ENCODE measurements around the gene PAX6. TPM values are rescaled to one million over a fixed set of nuclear protein-coding genes. Genes with fewer than 3 reads are reported as not detected.

The PAX6 gene
- total RNA-seq, 4 donors from 2014 or later: 0.13 to 2.7 (median 0.67) TPM; not detected in 1

DNA sequence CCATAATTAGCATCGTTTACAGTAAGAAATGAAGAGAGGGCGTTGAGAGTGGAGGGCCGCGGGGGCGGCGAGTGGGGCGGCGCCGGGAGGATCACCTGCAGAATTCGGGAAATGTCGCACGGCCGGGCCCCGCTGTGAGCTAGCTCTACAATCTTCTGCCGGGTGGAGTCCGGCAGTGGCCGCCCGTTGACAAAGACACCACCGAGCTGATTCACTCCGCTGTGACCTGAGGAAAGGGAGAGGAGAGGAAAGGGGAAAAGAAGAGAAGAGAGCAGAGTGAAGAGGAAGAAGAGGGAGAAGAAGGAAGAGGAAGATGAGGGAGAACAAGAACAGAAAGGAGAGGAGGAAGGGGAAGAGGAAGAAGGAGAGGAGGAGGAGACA lies 8.5 kb downstream of the PAX6 start:
- intact Hi-C loops (cut with DNase I; ENCODE audit: low total_unique reads): no loop called here
- peak in 1 of 2 donors; percentile 81 for DNase-seq (ENCODE audit: low spot score in 2 of 2)
- no peak overlapping the region for H3K4me3 ChIP-seq (ENCODE audit: low read depth, poor library complexity, severe bottlenecking)
- WGBS, 2 donors: 17 to 18% methylated on average over 20 of the region's 20 CpGs
- TF ChIP-seq CTCF (IDR thresholded peaks at IDR 0.05): no peak
- TF ChIP-seq POLR2A (IDR thresholded peaks at IDR 0.05): no peak

- WGBS, 2 donors: 22 to 24% methylated on average over 6 of the region's 6 CpGs
- intact Hi-C loops (cut with DNase I; ENCODE audit: low total_unique reads): no loop called here
Measured at GRCh38 chr11:31802000-31802551, 9.0 kb downstream of the PAX6 start.

DNA sequence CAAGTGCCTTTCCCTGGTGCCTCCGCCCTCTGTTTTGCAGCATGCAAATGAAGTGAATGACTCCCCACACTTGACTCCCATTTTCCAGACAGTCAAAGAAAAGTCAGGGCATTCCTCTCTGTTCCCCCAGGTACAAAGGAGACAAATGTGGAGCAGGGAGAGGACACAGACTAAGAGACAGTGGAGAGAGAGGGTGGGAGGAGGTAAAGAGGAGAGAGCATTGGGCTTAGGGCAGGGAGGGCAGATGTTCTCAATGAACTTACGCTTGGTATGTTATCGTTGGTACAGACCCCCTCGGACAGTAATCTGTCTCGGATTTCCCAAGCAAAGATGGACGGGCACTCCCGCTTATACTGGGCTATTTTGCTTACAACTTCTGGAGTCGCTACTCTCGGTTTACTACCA lies 9.8 kb downstream of the PAX6 start:
- no peak overlapping the region for H3K4me3 ChIP-seq (ENCODE audit: low read depth, poor library complexity, severe bottlenecking)
- intact Hi-C loops (cut with DNase I; ENCODE audit: low total_unique reads): no loop called here
- 17 to 19% methylated on average over 9 of the region's 9 CpGs for WGBS, 2 donors
- TF ChIP-seq CTCF (IDR thresholded peaks at IDR 0.05): no peak
- TF ChIP-seq POLR2A (IDR thresholded peaks at IDR 0.05): no peak
- no peak for DNase-seq (ENCODE audit: low spot score in 2 of 2)

More at GRCh38 chr11:31802000-31802551, 9.0 kb downstream of the PAX6 start:
- no peak for DNase-seq (ENCODE audit: low spot score in 2 of 2)
- TF ChIP-seq CTCF (IDR thresholded peaks at IDR 0.05) (no peak), POLR2A (IDR thresholded peaks at IDR 0.05) (no peak)
- H3K4me3 ChIP-seq (ENCODE audit: low read depth, poor library complexity, severe bottlenecking): no peak overlapping the region

- TF ChIP-seq POLR2A (IDR thresholded peaks at IDR 0.05) (no peak), CTCF (IDR thresholded peaks at IDR 0.05) (no peak)
- intact Hi-C loops (cut with DNase I; ENCODE audit: low total_unique reads): no loop called here
- H3K4me3 ChIP-seq (ENCODE audit: low read depth, poor library complexity, severe bottlenecking): no peak overlapping the region
- DNase-seq (ENCODE audit: low spot score in 2 of 2): peak in 1 of 2 donors; percentile 77
- 17 to 21% methylated on average over 23 of the region's 23 CpGs for WGBS, 2 donors
Measured at GRCh38 chr11:31800398-31801265, 10.5 kb downstream of the PAX6 start.

GRCh38 chr11:31799435-31800397 lies 11.4 kb downstream of the PAX6 start:
- H3K4me3 ChIP-seq (ENCODE audit: low read depth, poor library complexity, severe bottlenecking): no peak overlapping the region
- intact Hi-C loops (cut with DNase I; ENCODE audit: low total_unique reads): no loop called here
- TF ChIP-seq CTCF (IDR thresholded peaks at IDR 0.05) (no peak), POLR2A (IDR thresholded peaks at IDR 0.05) (no peak)
- DNase-seq (ENCODE audit: low spot score in 2 of 2): peak in 1 of 2 donors; percentile 70
- WGBS, 2 donors: 7 to 10% methylated on average over 48 of the region's 48 CpGs
